ENCODE data around the gene ENOSF1.

GRCh38 chr18:677145-677544, 35.3 kb downstream of the ENOSF1 start:
- TF ChIP-seq, protein P1, sequence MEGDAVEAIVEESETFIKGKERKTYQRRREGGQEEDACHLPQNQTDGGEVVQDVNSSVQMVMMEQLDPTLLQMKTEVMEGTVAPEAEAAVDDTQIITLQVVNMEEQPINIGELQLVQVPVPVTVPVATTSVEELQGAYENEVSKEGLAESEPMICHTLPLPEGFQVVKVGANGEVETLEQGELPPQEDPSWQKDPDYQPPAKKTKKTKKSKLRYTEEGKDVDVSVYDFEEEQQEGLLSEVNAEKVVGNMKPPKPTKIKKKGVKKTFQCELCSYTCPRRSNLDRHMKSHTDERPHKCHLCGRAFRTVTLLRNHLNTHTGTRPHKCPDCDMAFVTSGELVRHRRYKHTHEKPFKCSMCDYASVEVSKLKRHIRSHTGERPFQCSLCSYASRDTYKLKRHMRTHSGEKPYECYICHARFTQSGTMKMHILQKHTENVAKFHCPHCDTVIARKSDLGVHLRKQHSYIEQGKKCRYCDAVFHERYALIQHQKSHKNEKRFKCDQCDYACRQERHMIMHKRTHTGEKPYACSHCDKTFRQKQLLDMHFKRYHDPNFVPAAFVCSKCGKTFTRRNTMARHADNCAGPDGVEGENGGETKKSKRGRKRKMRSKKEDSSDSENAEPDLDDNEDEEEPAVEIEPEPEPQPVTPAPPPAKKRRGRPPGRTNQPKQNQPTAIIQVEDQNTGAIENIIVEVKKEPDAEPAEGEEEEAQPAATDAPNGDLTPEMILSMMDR (conservative IDR thresholded peaks at IDR 0.05 in 1 of 2, IDR thresholded peaks at IDR 0.05 in 1 of 2; ENCODE audit: low read depth in 1 of 2, low read length in 2 of 2): no peak
- TF ChIP-seq EZH2 (IDR thresholded peaks at IDR 0.05; ENCODE audit: low read length, missing control alignments): no peak
